Prostate gland (tissue), 2 donors: ENCODE results near the gene LSG1.

ENCODE experiments used
- CTCF ChIP-seq, 4 experiments: fragments of 200-600 bp in 2 of 4; fragments of 450-650 bp in 2 of 4; sonication (generic) in 2 of 4; IDR thresholded peaks; 1 replicate in 3 of 4; 2 replicates in 1 of 4; pipeline ENCODE4 v1.5.1; 2016 to 2019; ENCODE audit warnings: antibody characterized with exemption in 4 of 4, mild to moderate bottlenecking in 2 of 4, moderate library complexity in 2 of 4
- POLR2A ChIP-seq: fragments of 450-650 bp; IDR thresholded peaks from one replicate; pipeline ENCODE4 v1.6.1; 2016; ENCODE audit warnings: antibody characterized with exemption, mild to moderate bottlenecking

DNA sequence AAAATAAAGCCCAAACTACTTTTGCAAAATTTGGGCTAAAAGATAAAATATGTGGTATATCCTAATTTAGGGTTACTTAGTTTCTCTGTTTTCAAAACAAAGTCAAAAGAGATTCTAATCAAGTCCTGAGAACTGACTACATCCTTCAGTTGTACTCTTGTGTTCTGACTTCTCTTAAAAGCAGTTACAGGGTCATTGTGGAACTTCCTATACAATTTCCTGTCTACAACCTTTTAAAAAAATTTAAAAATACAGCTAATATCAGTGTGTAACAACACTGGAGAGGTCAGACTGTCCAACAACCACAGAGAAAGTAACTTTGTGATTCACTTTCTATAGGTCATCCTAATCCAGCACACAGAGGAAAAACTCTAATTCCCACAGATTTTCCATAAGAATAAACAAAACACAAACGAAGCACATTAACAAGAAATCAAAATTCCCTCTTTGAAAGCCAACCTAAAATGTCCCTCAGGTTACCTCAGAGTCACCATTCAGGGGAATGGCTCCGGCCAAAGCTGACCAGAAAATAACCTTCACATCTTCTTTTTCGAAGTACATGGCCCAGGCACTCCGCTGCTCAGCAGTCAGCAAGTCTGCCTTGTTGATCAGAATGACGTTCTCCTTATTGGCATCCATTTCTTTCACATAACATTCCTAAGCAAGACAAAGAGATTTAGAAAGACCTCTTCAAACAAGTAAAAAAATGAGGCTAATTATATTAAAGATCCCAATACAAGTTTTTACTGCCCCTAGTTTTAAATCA is 13.3 kb downstream of the LSG1 start:
- TF ChIP-seq CTCF (IDR thresholded peaks at IDR 0.05) (no peak), POLR2A (no peak)
